HG03439 (cell line): ENCODE results near the gene LIMD2.

ENCODE experiments used
- ATAC-seq: cut with Tn5 transposase; IDR thresholded peaks from one replicate; pipeline ENCODE4 v1.9.1; 2021; ENCODE audit warnings: mild to moderate bottlenecking, moderate library complexity; ENCODE audit not compliant: unreplicated experiment

The LIMD2 gene

GRCh38 chr17:63685041-63685440 lies 14.9 kb downstream of the LIMD2 start:
- ATAC-seq: no peak

GRCh38 chr17:63682981-63683380 lies 16.9 kb downstream of the LIMD2 start:
- ATAC-seq: no peak

GRCh38 chr17:63682441-63682840 lies 17.5 kb downstream of the LIMD2 start:
- no peak for ATAC-seq

GRCh38 chr17:63681530-63681929 lies 18.4 kb downstream of the LIMD2 start:
- ATAC-seq: no peak

- ATAC-seq: no peak
Observed at GRCh38 chr17:63680700-63681099, 19.2 kb downstream of the LIMD2 start.

DNA sequence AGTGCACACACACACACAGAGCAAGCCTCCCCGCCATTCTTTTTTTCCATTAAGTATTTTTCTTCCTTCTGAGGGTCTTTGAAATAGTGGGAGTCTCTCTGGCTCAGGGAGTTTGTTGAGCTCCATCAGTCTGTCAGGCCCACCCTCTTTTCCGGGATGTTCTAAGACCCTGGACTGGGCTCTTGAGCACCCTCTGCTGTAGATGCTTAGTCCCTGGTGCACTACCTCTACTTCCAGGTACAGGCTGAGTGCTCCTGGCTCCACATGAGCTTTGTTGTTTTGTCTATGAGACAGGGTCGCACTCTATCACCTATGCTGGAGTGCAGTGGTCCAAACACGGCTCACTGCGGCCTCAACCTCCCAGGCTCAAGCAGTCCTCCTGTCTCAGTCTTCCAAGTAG lies 20.7 kb downstream of the LIMD2 start:
- no peak for ATAC-seq

GRCh38 chr17:63676584-63676983 lies 23.3 kb downstream of the LIMD2 start:
- ATAC-seq: no peak

DNA sequence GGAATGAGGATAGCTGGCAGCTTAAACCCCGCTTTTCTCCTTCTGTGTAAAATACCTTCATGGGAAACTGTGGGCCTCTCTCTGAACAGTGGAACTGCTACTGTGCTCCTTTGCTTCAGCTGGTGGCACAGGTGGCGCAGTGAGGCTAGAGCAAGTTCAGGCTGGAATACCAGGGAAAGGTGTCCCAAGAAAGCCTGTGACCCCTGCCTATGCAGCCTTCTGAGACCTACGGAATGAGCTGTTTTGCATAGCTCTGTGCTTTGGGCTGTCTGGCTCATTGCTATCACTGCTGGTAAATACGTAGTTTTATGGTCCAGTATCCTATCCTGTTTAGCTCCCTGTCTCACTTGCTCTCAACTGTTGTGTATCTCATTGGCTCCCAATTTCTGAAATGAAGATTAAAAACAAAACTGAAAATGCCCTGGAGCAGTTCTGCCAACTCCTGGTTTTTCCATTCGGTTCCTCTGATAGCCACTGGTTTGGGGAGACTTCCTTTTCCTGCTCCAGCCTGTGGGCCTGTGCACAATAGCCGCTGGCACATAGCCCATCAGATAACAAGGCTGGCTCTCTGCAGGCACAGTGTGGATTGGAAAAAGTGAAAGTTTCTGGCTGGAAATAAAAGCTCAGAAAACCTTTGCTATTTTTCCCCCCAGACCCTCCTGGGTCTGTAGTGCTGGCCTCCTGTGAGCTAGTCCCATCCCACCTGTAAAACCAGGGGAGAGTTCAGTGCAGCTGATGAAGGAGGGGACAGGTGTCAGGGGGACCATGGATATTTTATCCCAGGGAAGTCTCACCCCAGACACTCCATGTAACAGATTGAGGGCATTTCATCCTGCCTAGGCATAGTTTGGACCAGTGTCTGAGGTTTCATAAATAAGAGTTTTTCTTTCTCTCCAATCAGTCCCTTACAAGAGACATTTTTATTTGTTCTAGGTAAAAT lies 24.0 kb downstream of the LIMD2 start:
- ATAC-seq: no peak

DNA sequence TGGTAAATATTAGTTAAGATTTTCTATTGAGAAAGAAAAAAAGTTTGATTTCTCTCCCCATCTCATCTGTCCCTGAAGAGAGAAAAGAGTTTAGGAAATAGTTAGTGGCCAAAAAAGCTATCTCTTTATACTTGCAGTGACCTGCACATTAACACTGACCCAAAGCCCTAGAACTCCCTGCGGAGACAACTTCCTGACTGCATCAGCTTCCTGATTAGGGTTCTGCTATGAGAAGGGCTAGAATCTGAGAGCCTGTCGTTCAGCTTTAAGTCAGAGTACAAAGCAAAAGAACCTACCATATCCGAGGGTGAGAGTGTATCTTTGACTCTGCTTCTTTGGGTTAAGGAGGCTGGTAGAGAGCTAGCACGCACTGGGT lies 24.7 kb downstream of the LIMD2 start:
- ATAC-seq: no peak

DNA sequence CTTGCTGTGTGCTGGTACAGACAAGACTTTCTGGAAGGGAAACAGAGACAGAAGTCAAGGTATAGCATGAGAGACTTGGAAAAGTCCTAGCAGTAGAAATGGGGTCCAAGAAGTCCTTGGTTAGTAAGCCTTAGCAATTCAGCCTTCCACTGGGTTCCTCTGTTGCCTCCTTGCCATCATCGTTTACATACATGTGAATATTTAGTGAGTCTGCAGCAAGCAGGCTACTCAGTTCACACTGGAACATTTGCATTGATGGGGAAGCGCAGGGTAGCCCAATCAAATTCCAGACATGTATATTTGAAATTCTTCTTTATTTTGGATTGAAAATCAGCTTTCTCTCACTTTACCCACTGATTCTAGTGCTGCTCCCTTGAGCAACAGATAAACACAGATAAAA lies 27.1 kb downstream of the LIMD2 start:
- no peak for ATAC-seq

DNA sequence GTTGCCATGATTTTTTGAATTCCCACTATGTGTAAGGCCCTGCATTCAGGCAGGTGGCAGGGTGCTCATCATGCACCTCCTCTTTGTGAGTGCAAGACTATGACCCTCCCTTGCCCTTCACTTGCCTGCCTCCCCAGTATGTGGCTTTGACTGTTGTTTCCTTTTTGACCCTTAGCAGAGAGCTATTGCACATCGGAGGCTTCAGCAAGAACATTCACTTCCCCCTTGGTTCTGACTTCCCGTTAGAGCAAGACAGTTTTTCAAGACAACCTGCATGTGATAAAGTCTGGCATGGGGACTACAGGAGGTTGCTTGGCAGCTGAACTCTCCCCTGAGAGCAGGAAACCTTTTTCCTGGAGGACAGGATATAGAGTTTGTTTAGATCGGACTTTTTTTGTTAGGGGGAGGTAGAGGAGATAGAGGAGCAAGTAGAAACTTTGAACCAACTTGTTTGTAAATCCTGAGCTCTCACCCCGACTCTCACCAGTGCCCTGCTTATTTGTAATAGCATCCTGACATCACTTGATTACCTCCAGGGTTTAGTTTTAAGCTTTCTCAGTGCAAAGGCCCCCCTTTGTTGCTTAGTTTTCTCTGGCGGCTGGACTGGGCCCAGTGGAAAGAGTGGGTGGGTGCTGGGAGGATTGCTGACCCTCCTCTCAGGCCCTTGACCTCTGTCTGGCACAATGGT lies 34.3 kb downstream of the LIMD2 start:
- ATAC-seq: no peak

DNA sequence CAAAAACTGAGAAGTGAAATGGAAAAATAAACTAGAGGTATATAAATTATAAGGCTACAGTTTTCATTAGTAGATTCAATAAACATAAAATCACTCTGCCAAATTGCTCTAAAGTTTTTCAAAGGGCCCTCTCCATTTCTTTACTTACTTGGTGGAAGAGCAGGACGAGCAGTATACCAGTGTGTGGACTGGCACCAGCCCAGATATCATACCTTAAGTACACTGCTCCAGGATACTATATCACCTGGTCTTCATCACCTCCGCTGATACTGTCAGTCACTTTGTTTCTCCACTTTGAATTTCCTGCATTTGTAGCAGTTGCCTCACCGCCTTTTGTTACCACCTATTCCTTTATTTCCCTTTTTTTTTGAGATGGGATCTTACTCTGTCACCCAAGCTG lies 40.1 kb downstream of the LIMD2 start:
- no peak for ATAC-seq

GRCh38 chr17:63658366-63658765 lies 41.6 kb downstream of the LIMD2 start:
- no peak for ATAC-seq

DNA sequence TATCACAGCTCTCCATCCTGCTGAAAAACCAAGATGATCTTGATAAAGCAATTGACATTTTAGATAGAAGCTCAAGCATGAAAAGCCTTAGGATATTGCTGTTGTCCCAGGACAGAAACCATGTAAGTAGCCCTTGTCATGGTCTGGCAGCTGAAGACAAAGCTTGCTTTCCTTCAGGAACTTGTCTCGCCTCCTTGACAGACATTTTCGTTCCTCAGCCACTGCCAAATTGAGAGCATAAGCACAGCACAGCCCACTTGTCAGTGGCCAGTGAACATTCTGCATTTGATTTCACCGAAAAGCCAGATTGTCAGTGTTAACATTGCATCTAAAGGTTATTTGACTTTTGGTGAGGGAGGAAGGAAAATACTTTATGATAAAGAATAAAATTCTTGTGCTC lies 42.1 kb downstream of the LIMD2 start:
- ATAC-seq: no peak

DNA sequence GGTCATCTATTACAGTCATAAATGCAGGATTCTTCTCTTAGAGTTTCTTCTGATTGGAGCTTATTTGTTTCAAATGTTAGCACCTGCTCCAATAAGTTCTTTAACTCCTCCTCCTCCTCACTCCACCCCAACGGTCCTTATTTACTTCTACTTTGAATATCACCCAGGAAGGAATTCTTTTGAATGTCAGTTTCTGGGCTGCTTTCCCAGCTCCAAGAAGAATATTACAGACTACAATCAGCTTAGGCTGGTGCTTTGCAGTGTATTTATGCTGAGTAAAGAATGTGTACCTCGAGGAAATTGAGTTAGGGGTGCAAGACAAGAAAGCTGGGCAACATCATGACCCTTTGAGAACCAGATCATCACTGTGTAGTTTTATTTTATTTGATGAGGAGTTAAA lies 46.9 kb downstream of the LIMD2 start:
- ATAC-seq: no peak

- ATAC-seq: no peak
Observed at GRCh38 chr17:63652106-63652505, 47.8 kb downstream of the LIMD2 start.

DNA sequence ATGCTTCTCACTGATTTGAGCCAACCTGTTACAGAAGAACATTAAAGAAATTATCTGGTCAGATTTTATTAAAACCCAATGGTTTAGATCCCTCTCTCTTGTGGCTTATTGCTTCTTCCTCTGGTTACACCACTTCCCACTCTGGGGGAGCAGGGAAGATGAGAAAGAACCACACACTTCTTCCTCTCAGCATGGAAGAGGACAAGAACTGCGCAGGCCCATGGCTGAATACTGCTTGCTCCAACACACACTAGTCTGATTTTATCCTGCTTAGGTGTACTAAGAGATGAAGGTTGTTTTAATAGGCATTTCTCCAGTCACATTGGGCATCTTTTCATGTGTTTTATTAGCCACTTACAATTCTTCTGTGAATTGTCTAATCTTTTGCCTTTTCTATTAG lies 50.1 kb downstream of the LIMD2 start:
- no peak for ATAC-seq

DNA sequence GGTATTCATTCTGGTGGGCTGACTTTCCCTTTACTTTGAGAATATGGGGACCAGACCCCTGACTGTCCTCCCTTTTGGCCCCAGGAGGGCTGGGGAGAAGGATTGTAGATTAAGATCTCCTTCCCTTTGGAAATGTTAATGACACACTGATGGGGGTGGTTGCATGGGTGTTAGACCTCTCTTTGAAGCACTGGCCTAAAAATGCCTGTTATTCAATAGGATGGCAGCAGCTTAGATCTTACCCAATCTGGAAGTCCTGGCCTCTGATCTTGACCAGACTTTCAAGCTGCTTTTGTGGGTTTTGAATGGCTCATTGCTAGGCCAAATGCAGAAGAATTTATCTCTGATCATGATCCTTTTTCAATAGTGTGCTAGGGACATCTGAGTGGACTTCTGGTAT lies 52.0 kb downstream of the LIMD2 start:
- no peak for ATAC-seq

- no peak for ATAC-seq
Observed at GRCh38 chr17:63647065-63647725, 52.7 kb downstream of the LIMD2 start.

DNA sequence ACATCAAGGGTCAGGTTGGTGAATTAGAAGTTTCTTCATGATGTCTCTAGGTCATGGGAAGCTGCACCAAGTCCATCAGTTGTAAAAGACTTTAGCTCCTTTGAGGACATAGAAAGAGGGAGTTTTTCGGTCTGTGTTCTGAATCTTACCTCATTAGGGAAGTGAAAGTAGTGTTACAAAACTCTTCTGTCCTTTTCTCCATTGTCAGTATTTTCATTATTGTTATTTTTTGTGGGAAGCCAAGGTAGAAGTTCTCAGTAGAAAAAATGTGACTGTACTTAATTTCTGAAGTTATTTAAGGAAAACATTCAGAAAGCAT lies 53.5 kb downstream of the LIMD2 start:
- no peak for ATAC-seq
